Activated naive CD4-positive, alpha-beta T cell treated with anti-CD3 and anti-CD28 coated beads for 36 hours (primary cell): ENCODE measurements around the gene VCP. TPM values are rescaled to one million over a fixed set of nuclear protein-coding genes. Genes with fewer than 3 reads are reported as not detected.

Experiments used
- CTCF ChIA-PET: fragments of 350-600 bp; sonication (Branson Sonifier 250); formaldehyde crosslinking; loops from one replicate; lab custom pipeline; 2021; ENCODE audit warnings: antibody characterized with exemption; lab: Charles Lee
- DNase-seq: peaks from one replicate; pipeline ENCODE4 v3.0.0-alpha.2; 2020
- H3K27ac Mint-ChIP-seq: one replicate; pipeline ENCODE4 v1.8.0; 2021; ENCODE audit warnings: mild to moderate bottlenecking, mixed read lengths
- H3K27me3 Mint-ChIP-seq: one replicate; pipeline ENCODE4 v1.8.0; 2021; ENCODE audit warnings: low read depth, mixed read lengths
- H3K36me3 Mint-ChIP-seq: one replicate; pipeline ENCODE4 v1.8.0; 2021; ENCODE audit warnings: low read depth, mixed read lengths
- H3K4me1 Mint-ChIP-seq: one replicate; pipeline ENCODE4 v1.8.0; 2021; ENCODE audit warnings: low read depth, mixed read lengths
- H3K4me3 Mint-ChIP-seq: one replicate; pipeline ENCODE4 v1.8.0; 2021; ENCODE audit warnings: mild to moderate bottlenecking, moderate library complexity, mixed read lengths
- H3K9me3 Mint-ChIP-seq: one replicate; pipeline ENCODE4 v1.8.0; 2021; ENCODE audit warnings: mixed read lengths
- intact Hi-C: fragments of 100-400 bp; cut with micrococcal nuclease; formaldehyde crosslinking; loops from one replicate; pipeline ENCODE4 v1.15.1; 2023
- total RNA-seq, 2 experiments: library from RNA; stranded (reverse); gene quantifications; one replicate each; pipeline ENCODE4 v1.2.3, GENCODE V29; 2021

VCP gene
- total RNA-seq, 2 experiments from 2014 or later: 218 to 226 TPM

DNA sequence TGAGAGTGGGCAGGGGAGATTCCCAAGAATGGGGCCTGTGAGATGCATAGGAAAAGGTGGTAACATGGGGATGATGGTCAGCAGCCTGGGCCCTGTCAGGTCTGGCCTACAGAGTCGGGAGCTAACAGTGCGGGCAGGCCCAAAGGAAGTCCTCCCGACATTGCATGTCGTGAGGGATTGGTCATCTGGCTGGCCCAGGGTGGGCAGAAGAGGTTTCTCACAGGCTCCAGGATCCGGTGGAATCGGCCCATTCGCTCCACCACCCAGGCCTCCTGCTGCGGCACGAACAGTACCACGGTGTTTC lies 30.0 kb upstream of the VCP start:
- intact Hi-C loops: loop anchor here (2.0 to 5.0 kb wide), 2 partner anchors 14 to 1665 kb away; no protein-coding TSS in a partner anchor
- Mint-ChIP-seq H3K4me3 (peak overlapping the region; percentile 99), H3K27me3 (no peaks in the 10 kb centered on the region), H3K36me3 (peaks cover 18% of the 10 kb centered on the region), H3K9me3 (no peaks in the 10 kb centered on the region), H3K27ac (peak overlapping the region; percentile 93), H3K4me1 (peaks cover 34% of the 10 kb centered on the region)
- peak; percentile 17 for DNase-seq
- CTCF ChIA-PET: interaction anchor here (0.9 to 2.9 kb wide), 4 partner anchors 12 to 203 kb away, joined by 3 to 10 read pairs (median 4); partner anchors contain the start of gene ATOSB

DNA sequence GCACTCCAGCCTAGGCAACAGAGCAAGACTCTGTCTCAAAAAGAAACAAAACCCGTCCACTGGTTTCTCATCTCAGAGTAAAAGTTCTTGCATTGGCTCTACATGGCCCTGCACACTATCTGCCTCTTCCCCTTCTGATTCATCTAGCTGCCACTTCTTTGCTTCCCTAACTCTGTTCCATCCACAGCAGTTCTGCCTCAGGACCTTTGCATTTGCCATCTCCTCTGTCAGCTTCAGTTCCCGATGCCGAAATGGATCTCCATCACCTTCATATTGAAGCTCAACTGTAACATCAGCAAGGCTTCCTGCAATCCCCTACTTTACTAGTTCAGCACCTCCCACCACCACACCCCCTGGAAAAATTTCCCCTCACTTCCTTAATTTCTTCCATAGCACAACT lies 25.1 kb upstream of the VCP start:
- DNase-seq: no peak
- peaks cover 47% of the 10 kb centered on the region for H3K4me1 Mint-ChIP-seq
- peak overlapping the region; percentile 20 for H3K27ac Mint-ChIP-seq
- no peaks in the 10 kb centered on the region for H3K9me3 Mint-ChIP-seq
- CTCF ChIA-PET: interaction anchor here (0.8 to 4.2 kb wide), 6 partner anchors 15 to 638 kb away, joined by 3 to 37 read pairs (median 17); partner anchors contain the start of genes FANCG and VCP
- intact Hi-C loops: no loop called here
- peaks cover 17% of the 10 kb centered on the region for H3K36me3 Mint-ChIP-seq
- no peaks in the 10 kb centered on the region for H3K27me3 Mint-ChIP-seq
- H3K4me3 Mint-ChIP-seq: no peak overlapping the region

DNA sequence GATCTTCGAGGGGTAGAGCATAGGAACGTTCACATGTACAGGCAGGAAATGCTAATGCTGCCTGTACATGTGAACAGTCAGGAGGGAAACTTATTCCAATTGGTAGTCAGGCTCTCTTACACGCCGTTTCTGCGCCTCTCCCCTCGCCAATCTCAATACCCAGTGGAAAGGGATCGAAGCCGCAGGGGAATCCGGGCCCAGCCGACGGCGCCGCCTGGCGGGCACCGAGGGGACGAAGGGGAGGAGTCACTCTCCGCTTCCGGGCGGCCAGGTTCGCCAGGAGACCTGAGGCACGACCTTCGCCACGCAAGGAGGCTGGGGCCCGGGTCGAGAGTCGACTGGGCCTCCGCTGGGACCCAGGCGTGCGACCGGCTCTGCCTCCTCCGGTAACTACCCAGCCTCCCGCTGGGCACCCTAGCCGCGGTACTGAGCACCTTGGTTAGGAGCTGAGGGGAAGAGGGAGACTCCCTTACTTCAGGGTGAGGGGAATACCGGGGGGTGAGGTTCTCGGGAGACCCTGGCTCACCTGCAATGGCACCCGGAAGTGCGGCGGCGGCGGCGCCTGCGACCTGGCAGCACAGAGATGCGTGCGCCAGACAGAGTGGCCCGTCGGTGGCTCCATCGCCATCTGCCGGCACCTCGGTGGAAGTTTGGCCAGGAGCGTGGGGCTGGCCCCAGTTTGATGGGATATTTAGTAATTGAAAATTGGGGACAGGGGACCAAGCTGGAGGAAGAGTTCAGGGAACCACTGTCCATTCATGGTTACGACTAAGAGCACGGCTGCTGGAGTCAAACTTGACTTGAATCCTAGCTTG lies 23.8 kb upstream of the VCP start, which contains the start of gene PIGO:
TSS of gene PIGO (minus strand) at position 557 of the 815 bp plus-strand sequence. CDS start 1,026 bp downstream, outside the sequence.
- no peaks in the 10 kb centered on the region for H3K27me3 Mint-ChIP-seq
- CTCF ChIA-PET: interaction anchor here (0.9 to 4.2 kb wide), 10 partner anchors 9 to 336 kb away, joined by 3 to 37 read pairs (median 5); partner anchors contain the start of genes FANCG and VCP
- H3K36me3 Mint-ChIP-seq: peaks cover 13% of the 10 kb centered on the region
- H3K27ac Mint-ChIP-seq: peak within 1 kb of the TSS; percentile 91
- DNase-seq: peak; percentile 92
- H3K4me1 Mint-ChIP-seq: peaks cover 37% of the 10 kb centered on the region
- H3K9me3 Mint-ChIP-seq: no peaks in the 10 kb centered on the region
- H3K4me3 Mint-ChIP-seq: peak within 1 kb of the TSS; percentile 83
- intact Hi-C loops: loop anchor here (1.0 kb wide), 7 partner anchors 15 to 336 kb away; partner anchors contain the start of genes DNAJB5 and VCP

DNA sequence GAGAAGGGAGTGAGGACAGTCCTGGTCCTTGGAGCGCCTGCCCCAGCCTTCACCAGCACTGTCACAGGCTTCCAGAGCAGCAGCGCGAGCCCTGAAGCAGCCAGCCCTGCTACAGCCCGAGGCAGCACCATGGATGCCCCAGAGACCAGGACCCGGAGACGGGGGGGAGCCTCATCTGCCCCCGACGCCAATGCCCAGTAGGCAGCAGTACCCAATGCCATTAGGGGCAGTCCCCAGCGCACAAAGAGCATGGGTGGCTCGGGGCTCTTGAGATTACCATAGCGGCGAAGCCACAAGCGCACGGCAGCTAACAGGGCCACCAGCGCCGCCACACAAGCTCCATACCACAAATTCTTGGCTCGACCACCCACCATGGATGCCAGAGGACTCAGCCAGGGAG lies 19.1 kb upstream of the VCP start:
- H3K27ac Mint-ChIP-seq: no peak overlapping the region
- no peak for DNase-seq
- H3K4me1 Mint-ChIP-seq: peaks cover 19% of the 10 kb centered on the region
- intact Hi-C loops: no loop called here
- CTCF ChIA-PET: interaction anchor here (0.5 to 2.9 kb wide), 4 partner anchors 10 to 192 kb away, joined by 3 to 12 read pairs (median 3); partner anchors contain the start of gene FANCG
- peaks cover 15% of the 10 kb centered on the region for H3K36me3 Mint-ChIP-seq
- H3K9me3 Mint-ChIP-seq: no peaks in the 10 kb centered on the region
- H3K4me3 Mint-ChIP-seq: no peak overlapping the region
- no peaks in the 10 kb centered on the region for H3K27me3 Mint-ChIP-seq

DNA sequence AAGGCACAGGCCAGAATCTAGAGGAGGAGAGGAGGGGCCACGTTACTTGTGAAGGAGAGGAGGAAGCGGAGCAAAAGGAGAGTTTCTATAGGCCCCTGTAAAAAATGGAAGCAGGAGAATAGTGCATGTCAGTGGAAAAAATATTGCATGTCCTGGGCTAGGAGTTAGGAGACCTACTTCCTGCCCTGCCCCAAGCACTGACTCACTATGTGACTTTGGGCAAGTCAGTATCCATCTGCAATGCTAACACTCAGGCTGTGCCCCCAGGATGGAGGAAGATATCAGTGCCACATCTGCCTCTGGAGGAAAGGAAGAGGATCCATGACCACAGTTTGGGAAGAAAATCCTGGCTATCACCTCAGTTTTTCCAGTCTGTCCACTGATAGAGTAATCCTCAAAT lies 17.0 kb upstream of the VCP start:
- intact Hi-C loops: no loop called here
- Mint-ChIP-seq H3K9me3 (no peaks in the 10 kb centered on the region), H3K4me3 (no peak overlapping the region), H3K4me1 (peaks cover 3% of the 10 kb centered on the region), H3K27ac (no peak overlapping the region), H3K27me3 (no peaks in the 10 kb centered on the region), H3K36me3 (peaks cover 15% of the 10 kb centered on the region)
- no peak for DNase-seq
- CTCF ChIA-PET: no interaction called here

DNA sequence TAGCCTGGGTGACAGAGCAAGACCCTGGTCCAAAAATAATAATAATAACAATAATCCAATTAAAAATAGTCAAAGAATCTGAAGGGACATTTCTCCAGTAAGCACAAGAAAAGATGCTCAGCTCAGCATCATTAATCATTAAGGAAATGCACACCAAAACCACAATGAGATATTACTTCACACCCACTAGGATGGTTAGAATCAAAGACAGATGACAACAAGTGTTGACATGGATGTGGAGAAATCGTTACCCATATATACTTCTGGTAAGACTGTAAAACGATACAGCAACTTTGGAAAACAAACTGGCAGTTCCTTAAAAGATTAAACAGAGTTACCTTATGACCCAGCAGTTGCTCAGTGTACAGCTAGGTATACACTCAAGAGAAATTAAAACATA lies 12.7 kb upstream of the VCP start:
- H3K27me3 Mint-ChIP-seq: no peaks in the 10 kb centered on the region
- peaks cover 3% of the 10 kb centered on the region for H3K4me1 Mint-ChIP-seq
- DNase-seq: no peak
- H3K36me3 Mint-ChIP-seq: peaks cover 7% of the 10 kb centered on the region
- H3K27ac Mint-ChIP-seq: no peak overlapping the region
- intact Hi-C loops: no loop called here
- CTCF ChIA-PET: interaction anchor here (1.3 kb wide), 1 partner anchor 185 kb away, joined by 3 read pairs; no protein-coding TSS in a partner anchor
- H3K4me3 Mint-ChIP-seq: no peak overlapping the region
- H3K9me3 Mint-ChIP-seq: no peaks in the 10 kb centered on the region

DNA sequence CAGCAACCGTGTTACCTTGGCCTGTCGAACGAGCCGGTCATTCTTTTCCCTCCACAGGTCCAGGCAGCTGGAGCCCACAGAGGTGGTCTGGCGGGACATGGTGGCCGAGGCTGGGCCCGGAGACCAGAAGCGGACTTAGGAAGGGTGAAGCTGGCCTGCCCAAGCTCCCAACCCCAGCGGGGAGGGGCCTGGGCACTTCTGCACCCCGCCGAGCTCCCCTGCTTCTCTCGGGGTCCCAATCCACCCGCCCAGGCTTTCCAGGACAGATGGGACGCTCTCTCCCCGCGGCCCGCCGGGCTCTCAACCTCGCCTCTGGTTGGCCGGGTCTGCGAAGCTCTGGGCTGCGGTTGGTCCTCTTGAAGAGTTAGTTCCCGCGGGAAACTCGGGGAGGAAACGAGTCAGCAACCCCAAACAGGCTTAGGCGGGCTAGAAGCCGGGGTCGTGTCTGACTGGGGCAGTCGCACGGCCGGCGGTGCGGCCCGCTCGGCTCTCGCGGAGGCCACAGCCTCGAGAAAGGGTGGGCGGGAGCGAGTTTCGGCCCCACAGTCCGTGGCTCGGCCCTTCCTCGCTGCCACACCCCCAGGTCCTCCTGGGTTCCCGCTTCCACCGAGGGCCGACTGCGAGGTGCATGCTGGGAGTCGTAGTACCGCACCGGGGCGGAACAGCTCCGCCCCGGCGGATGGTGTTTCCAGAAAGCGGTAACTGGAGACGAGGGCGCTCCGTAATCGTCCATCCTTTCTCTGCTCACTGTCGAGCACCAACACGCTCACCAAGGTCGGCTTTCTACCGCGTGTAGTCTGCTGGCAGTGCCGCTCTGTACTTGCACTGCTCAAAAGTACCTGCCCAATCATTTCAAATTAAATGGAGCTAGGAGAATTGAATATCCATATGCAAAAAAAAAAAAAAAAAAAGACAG lies 7.3 kb upstream of the VCP start, which contains the start of gene FANCG:
TSS of gene FANCG (minus strand) at position 517 of the 916 bp plus-strand sequence. CDS start at position 99, 418 bp downstream.
- Mint-ChIP-seq H3K4me3 (peak within 1 kb of the TSS; percentile 94), H3K4me1 (peaks cover 19% of the 10 kb centered on the region), H3K27me3 (no peaks in the 10 kb centered on the region), H3K36me3 (peaks cover 25% of the 10 kb centered on the region), H3K27ac (peak within 1 kb of the TSS; percentile 98), H3K9me3 (no peaks in the 10 kb centered on the region)
- CTCF ChIA-PET: interaction anchor here (0.6 to 4.2 kb wide), 11 partner anchors 8 to 180 kb away, joined by 3 to 37 read pairs (median 5); partner anchors contain the start of genes ATOSB and PIGO
- DNase-seq: peak; percentile 92
- intact Hi-C loops: loop anchor here (1.0 to 10.0 kb wide), 6 partner anchors 7 to 755 kb away; partner anchors contain the start of genes DNAJB5, KIF24, NUDT2 and PIGO

DNA sequence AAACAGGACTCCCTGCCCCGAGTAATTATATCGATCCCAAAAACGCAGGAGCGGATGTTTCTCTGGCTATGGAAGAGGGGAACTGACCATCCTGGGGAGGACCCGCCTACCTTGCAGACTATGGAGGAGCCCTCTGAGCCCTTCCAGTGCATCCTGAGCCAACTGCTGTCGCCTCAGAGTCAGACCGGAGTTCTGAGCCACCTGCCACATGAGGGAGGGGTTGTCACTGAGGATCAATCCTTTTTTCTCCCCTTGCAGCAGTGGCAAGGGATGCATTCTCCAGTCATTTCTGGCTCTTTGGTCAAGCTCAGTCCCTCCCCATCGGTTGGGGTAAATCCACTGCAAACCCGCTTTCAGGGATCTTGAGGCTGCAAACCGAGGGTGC lies 6.6 kb upstream of the VCP start:
- Mint-ChIP-seq H3K4me3 (peak overlapping the region; percentile 94), H3K4me1 (peaks cover 21% of the 10 kb centered on the region), H3K27me3 (no peaks in the 10 kb centered on the region), H3K27ac (peak overlapping the region; percentile 98), H3K36me3 (peaks cover 31% of the 10 kb centered on the region), H3K9me3 (no peaks in the 10 kb centered on the region)
- intact Hi-C loops: loop anchor here (1.0 to 10.0 kb wide), 3 partner anchors 24 to 754 kb away; partner anchors contain the start of genes DNAJB5, KIF24, NUDT2 and STOML2
- DNase-seq: peak; percentile 34
- CTCF ChIA-PET: interaction anchor here (1.1 to 4.2 kb wide), 4 partner anchors 15 to 37 kb away, joined by 3 to 37 read pairs (median 10); partner anchors contain the start of genes ATOSB and PIGO

DNA sequence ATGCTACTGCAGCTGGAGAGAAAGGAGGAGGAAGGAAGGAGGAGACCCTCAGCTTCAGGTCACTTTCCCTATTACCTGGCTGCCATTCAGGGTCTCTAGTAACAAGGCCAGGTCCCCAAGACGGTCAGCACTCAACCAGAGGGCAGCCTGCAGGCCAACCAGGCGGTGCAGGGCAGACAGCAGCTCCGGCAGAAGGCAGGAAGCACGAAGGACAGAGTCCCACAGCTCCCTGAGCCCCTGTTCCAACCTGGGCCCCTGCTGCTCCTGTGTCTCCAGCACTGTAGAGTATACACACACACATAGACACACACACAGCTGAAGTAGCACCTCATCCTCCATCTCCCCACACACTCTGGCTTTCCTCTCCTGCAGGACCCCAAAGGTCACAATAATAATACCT lies 5.6 kb upstream of the VCP start:
- Mint-ChIP-seq H3K27me3 (no peaks in the 10 kb centered on the region), H3K9me3 (no peaks in the 10 kb centered on the region), H3K4me1 (peaks cover 31% of the 10 kb centered on the region), H3K36me3 (peaks cover 37% of the 10 kb centered on the region), H3K27ac (no peak overlapping the region), H3K4me3 (peak overlapping the region; percentile 94)
- DNase-seq: no peak
- CTCF ChIA-PET: interaction anchor here (1.0 to 4.2 kb wide), 3 partner anchors 18 to 178 kb away, joined by 3 to 37 read pairs (median 7); partner anchors contain the start of gene PIGO
- intact Hi-C loops: loop anchor here (10.0 kb wide), 1 partner anchor 753 kb away; the partner anchor contains the start of genes KIF24 and NUDT2

DNA sequence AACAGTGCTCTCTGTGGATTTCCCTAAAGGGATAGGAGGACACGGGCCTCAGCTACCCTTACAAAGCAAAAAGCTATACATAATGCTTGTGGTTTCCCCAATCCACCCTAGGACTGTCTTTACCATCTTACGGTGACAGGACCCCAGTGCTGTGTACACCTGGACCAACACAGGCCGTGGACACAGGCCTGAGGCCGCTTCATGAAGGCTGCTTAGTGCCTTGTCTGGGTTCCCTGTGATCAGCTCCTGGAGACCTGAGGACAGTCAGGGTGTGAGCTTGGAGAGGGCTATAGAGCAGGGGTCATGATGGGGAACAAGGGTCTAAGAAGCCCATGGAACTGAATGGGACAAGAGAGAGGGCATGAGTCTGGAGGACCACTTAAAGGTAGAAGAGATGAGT lies 4.4 kb upstream of the VCP start:
- Mint-ChIP-seq H3K4me1 (peaks cover 36% of the 10 kb centered on the region), H3K27me3 (no peaks in the 10 kb centered on the region), H3K4me3 (no peak overlapping the region), H3K27ac (no peak overlapping the region), H3K36me3 (peaks cover 37% of the 10 kb centered on the region), H3K9me3 (no peaks in the 10 kb centered on the region)
- CTCF ChIA-PET: interaction anchor here (1.7 to 4.2 kb wide), 2 partner anchors 19 to 177 kb away, joined by 7 to 37 read pairs; partner anchors contain the start of gene PIGO
- no peak for DNase-seq
- intact Hi-C loops: loop anchor here (10.0 kb wide), 1 partner anchor 752 kb away; the partner anchor contains the start of genes KIF24 and NUDT2

DNA sequence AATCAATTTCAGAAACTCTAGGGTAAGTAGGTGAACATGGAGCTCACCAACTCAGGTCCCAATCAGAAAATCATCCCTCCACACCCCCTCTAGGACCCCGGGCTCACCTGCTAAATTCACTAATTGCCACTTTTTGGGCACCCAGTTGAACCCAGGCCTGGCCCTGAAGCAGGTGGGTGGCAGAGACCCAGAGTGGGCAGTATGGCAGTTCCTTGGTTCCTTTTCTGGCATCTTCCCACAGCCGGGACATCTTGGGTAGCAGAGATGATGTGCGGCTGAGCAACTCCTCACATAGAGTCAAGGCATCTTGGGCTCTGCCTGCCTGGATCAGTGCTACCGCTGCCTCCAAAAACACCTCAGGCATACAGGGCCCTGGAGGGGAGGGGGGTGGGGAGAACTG lies 2.9 kb upstream of the VCP start:
- Mint-ChIP-seq H3K27ac (no peak overlapping the region), H3K27me3 (no peaks in the 10 kb centered on the region), H3K36me3 (peaks cover 49% of the 10 kb centered on the region), H3K4me3 (no peak overlapping the region), H3K9me3 (no peaks in the 10 kb centered on the region), H3K4me1 (peaks cover 43% of the 10 kb centered on the region)
- CTCF ChIA-PET: no interaction called here
- intact Hi-C loops: loop anchor here (10.0 kb wide), 1 partner anchor 751 kb away; the partner anchor contains the start of genes KIF24 and NUDT2
- DNase-seq: no peak
